Astrocyte of the spinal cord (primary cell): Measurements from ENCODE around the gene ZFTA.

Experiments used
- DNase-seq: peaks from one replicate; pipeline ENCODE4 v3.0.0; 2011; ENCODE audit warnings: low read depth, low spot score
- H3K4me3 ChIP-seq: 2 replicates; pipeline ENCODE4 v1.5.1; 2011; ENCODE audit warnings: low read depth, mild to moderate bottlenecking, low read length, moderate library complexity
- CTCF ChIP-seq: IDR thresholded peaks from 2 replicates; pipeline ENCODE4 v1.5.1; 2012; ENCODE audit warnings: low read depth, mild to moderate bottlenecking, low read length, inconsistent platforms
- in situ Hi-C: cut with HindIII; loops from 2 replicates; pipeline ENCODE4 v1.10.0; 2017; ENCODE audit warnings: low sequenced_read_pairs

ZFTA gene

GRCh38 chr11:63768237-63769041, at the start of gene ZFTA:
Gene ZFTA, minus strand, starts transcription at chr11:63768775. Its CDS starts 153 bp downstream, at chr11:63768622.
- peak; percentile 49 for TF ChIP-seq CTCF
- peak within 1 kb of the TSS; percentile 89 for H3K4me3 ChIP-seq
- peak; percentile 64 for DNase-seq
- in situ Hi-C loops = no loop called here

- no peak for DNase-seq
- H3K4me3 ChIP-seq = no peak overlapping the region
- TF ChIP-seq CTCF = no peak
- in situ Hi-C loops = no loop called here
These were observed 49.4 kb upstream of the ZFTA start for GRCh38 chr11:63817758-63818498.

DNA sequence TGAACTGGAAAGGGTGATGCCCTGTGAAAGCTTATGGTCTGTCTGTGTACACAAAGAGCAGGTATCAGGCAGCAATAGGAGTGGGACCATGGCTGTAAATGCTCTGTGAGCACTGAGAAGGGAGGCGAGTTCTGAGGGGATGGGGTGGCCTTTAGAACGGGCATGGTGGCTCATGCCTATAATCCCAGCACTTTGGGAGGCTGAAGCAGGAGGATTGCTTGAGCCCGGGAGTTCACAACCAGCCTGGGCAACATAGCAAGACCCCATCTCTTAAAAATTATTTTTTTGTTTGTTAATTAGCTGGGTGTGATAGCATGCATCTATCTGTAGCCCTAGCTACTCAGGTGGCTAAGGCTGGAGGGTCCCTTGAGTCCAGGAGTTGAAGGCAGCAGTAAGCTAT, 48.2 kb upstream of the ZFTA start:
- no peak overlapping the region for H3K4me3 ChIP-seq
- in situ Hi-C loops = no loop called here
- DNase-seq = no peak
- TF ChIP-seq CTCF = no peak

- no peak overlapping the region for H3K4me3 ChIP-seq
- in situ Hi-C loops = no loop called here
- no peak for DNase-seq
- no peak for TF ChIP-seq CTCF
These were observed 47.6 kb upstream of the ZFTA start for GRCh38 chr11:63816166-63816565.

- TF ChIP-seq CTCF = no peak
- in situ Hi-C loops = no loop called here
- no peak for DNase-seq
- H3K4me3 ChIP-seq = peak overlapping the region; percentile 89
These were observed 45.8 kb upstream of the ZFTA start for GRCh38 chr11:63814383-63814736.

DNA sequence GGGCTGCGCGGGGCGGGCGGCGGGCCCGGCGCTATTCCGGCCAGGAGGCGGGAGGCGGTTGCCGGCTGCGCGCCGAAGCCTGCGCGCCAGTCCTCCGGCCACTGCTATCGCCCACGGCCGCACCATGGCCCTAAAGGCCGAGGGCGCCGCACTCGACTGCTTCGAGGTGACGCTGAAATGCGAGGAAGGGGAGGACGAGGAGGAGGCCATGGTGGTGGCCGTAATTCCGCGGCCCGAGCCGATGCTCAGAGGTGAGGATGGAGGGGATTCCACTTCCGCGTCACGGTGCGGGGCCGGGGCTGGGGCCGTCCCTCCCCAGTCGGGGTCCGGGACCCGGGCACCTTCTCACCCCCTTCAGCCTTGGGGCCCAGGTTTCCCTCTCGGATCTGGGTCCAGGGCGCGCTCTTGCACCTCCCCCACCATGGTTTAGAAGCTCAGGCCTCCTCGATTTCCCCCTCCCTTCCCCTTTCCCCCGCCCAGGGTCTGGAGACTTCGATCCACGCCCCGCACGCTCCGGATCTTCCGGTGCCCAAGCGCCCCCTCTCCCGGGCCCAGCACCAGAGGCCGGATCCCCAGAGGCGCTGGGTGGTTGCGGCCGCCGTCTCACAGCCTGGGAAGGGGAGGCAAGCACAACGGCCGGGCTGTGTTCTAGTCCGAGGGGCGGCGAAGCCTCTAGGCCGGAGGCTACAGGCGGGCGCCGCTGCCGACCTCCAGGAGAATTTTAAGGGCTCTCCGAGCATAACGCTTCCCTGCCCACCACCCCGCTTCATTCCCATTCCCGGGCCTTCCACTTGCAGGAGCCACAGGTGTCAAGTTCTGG, 45.2 kb upstream of the ZFTA start:
- in situ Hi-C loops = no loop called here
- H3K4me3 ChIP-seq = peak overlapping the region; percentile 89
- DNase-seq = peak; percentile 62
- TF ChIP-seq CTCF = no peak
